ENCODE data around the gene CDH15. TPM values are rescaled to one million over a fixed set of nuclear protein-coding genes. Genes with fewer than 3 reads are reported as not detected.

Gene CDH15
- total RNA-seq, 4 donors from 2014 or later = 0.84 to 8.1 (median 1.9) TPM

GRCh38 chr16:89155851-89156739 lies 15.5 kb upstream of the CDH15 start:
- Histone ChIP-seq H3K27me3 (no peaks in the 10 kb centered on the region), H3K36me3 (peaks cover 0 to 29% (median 0%) of the 10 kb centered on the region in 3 donors), H3K27ac (peak overlapping the region in 3 of 4 donors; percentile 41 to 81 (median 65)), H3K4me1 (peaks cover 0 to 35% (median 16%) of the 10 kb centered on the region in 4 donors), H3K9me3 (no peaks in the 10 kb centered on the region), H3K4me3 (no peak overlapping the region)
- TF ChIP-seq CTCF (IDR thresholded peaks at IDR 0.05) (no peak), EP300 (IDR thresholded peaks at IDR 0.05) (no peak), POLR2A (IDR thresholded peaks at IDR 0.05) (no peak)
- 48 to 49% methylated on average over 17 to 24 of the region's 24 CpGs for WGBS, 2 donors
- DNase-seq (ENCODE audit: low spot score in 2 of 2) = no peak

GRCh38 chr16:89156740-89157645 lies 14.6 kb upstream of the CDH15 start:
- peak overlapping the region in 1 of 4 donors; percentile 81 for H3K27ac ChIP-seq
- TF ChIP-seq POLR2A (IDR thresholded peaks at IDR 0.05) (no peak), EP300 (IDR thresholded peaks at IDR 0.05) (no peak), CTCF (IDR thresholded peaks at IDR 0.05) (no peak)
- no peak for DNase-seq (ENCODE audit: low spot score in 2 of 2)
- 74 to 79% methylated on average over 18 to 23 of the region's 26 CpGs for WGBS, 2 donors
- H3K4me3 ChIP-seq = no peak overlapping the region
- peaks cover 0 to 3% of the 10 kb centered on the region in 2 donors for H3K27me3 ChIP-seq
- H3K4me1 ChIP-seq = peaks cover 0 to 35% (median 16%) of the 10 kb centered on the region in 4 donors
- H3K36me3 ChIP-seq = peaks cover 0 to 20% (median 0%) of the 10 kb centered on the region in 3 donors
- no peaks in the 10 kb centered on the region for H3K9me3 ChIP-seq

- no peak for DNase-seq (ENCODE audit: low spot score in 2 of 2)
- no peak overlapping the region for H3K4me3 ChIP-seq
- no peaks in the 10 kb centered on the region for H3K9me3 ChIP-seq
- peaks cover 0 to 5% of the 10 kb centered on the region in 2 donors for H3K27me3 ChIP-seq
- TF ChIP-seq EP300 (IDR thresholded peaks at IDR 0.05) (no peak), CTCF (IDR thresholded peaks at IDR 0.05) (no peak), POLR2A (IDR thresholded peaks at IDR 0.05) (no peak)
- H3K27ac ChIP-seq = no peak overlapping the region
- WGBS, 2 donors = 93 to 96% methylated on average over 12 of the region's 12 CpGs
- H3K4me1 ChIP-seq = peaks cover 0 to 35% (median 16%) of the 10 kb centered on the region in 4 donors
- H3K36me3 ChIP-seq = peaks cover 0 to 12% (median 0%) of the 10 kb centered on the region in 3 donors
Observed at GRCh38 chr16:89157778-89158177, 13.8 kb upstream of the CDH15 start.

GRCh38 chr16:89159066-89159849 lies 12.3 kb upstream of the CDH15 start:
- TF ChIP-seq POLR2A (IDR thresholded peaks at IDR 0.05) (no peak), EP300 (IDR thresholded peaks at IDR 0.05) (no peak), CTCF (IDR thresholded peaks at IDR 0.05) (no peak)
- peaks cover 0 to 34% (median 16%) of the 10 kb centered on the region in 4 donors for H3K4me1 ChIP-seq
- 86 to 91% methylated on average over 38 to 42 of the region's 48 CpGs for WGBS, 2 donors
- DNase-seq (ENCODE audit: low spot score in 2 of 2) = no peak
- no peak overlapping the region for H3K27ac ChIP-seq
- no peaks in the 10 kb centered on the region for H3K9me3 ChIP-seq
- no peaks in the 10 kb centered on the region for H3K36me3 ChIP-seq
- no peak overlapping the region for H3K4me3 ChIP-seq
- H3K27me3 ChIP-seq = peaks cover 0 to 5% of the 10 kb centered on the region in 2 donors
